HG02970 (cell line): Measurements from ENCODE around the gene ADAM10.

Experiments
- ATAC-seq: cut with Tn5 transposase; IDR thresholded peaks from one replicate; pipeline ENCODE4 v1.9.1; 2021; ENCODE audit warnings: mild to moderate bottlenecking, moderate library complexity, moderate number of reproducible peaks; ENCODE audit not compliant: unreplicated experiment, low FRiP score

Gene ADAM10

GRCh38 chr15:58724466-58724865 lies 25.0 kb downstream of the ADAM10 start:
- peak; percentile 63 for ATAC-seq

- no peak for ATAC-seq
Observed at GRCh38 chr15:58717357-58717756, 32.1 kb downstream of the ADAM10 start.

DNA sequence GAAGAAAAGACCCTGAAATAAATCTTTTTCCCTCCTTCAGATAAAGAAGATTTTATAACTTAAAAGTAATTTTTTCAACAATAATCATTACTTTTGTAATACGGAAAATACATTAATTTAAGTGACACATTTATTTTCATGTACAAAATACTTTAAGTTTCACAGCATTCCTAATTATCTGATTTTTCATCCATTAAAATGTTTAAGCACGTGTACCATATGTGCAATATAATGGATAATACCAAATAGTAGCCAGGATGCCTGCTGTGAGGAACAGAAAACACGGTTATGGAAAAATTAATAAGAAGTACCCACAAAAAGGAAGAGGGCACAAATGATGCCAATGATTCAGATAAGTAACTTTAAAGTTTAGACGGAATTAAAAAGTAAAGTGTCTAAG lies 33.5 kb downstream of the ADAM10 start:
- ATAC-seq = no peak

DNA sequence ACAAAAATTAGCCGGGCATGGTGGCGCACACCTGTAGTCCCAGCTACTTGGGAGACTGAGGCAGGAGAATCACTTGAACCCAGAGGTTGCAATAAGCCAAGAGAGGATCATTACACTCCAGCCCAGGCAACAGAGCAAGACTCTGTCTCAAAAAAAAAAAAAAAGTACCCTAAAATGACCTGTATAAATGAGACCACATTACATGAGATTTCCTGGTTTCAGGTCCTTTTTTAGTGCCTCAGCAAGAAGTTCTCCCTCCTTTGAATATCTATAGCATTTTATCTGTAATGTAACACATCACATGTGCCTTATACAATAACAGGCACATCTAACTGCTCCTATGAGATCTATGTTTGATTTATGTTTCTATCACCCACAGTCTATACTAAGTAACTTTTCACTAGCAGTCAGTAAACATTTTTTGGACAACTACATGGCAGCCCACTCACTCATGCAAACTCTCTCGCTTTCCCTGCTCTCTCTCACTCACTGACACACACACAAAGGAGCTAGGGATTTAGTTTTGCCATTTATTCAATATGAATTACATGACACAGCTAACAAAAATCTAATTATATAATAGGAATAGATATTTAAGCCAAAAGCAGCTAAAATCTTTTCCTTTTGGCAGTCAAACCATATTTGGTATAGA lies 34.1 kb downstream of the ADAM10 start:
- no peak for ATAC-seq

GRCh38 chr15:58710701-58711100 lies 38.8 kb downstream of the ADAM10 start:
- ATAC-seq = no peak

DNA sequence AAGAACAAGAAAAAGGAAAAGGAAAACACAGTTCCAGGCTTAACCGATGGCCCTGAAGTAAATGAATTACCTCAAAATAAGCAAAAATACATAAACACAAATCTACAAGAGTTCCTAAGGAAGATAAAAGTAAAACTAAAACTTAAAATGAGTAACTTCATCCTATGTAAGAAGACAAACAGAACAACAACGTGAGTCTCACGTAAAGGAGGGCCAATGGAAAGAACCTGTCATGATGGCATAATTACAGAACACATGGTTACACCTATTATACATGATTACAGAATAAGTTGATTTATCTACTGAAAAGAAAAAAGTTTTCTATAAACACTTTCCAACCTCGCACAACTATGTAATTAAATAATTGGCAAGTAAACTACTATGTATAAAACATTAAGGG lies 42.1 kb downstream of the ADAM10 start:
- no peak for ATAC-seq

GRCh38 chr15:58705105-58705504 lies 44.4 kb downstream of the ADAM10 start:
- no peak for ATAC-seq

- no peak for ATAC-seq
Observed at GRCh38 chr15:58704155-58704865, 45.2 kb downstream of the ADAM10 start.

GRCh38 chr15:58703610-58704009 lies 45.9 kb downstream of the ADAM10 start:
- ATAC-seq = no peak

- no peak for ATAC-seq
Observed at GRCh38 chr15:58702233-58702632, 47.3 kb downstream of the ADAM10 start.

DNA sequence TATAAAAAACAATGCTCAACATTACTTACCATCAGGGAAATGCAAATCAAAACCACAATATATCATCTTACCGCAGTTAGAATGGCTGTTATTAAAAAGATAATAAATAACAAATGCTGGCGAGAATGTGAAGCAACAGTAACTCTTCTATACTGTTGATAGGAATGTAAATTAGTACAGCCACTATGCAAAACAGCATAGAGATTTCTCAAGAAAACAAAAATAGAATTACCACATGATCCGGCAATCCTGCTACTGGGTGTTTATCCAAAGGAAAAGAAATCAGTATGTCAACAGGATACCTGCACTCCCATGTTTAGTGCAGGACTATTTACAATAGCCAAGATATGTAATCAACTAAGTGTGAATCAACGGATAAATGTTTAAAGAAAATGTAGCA lies 48.1 kb downstream of the ADAM10 start:
- ATAC-seq = no peak

DNA sequence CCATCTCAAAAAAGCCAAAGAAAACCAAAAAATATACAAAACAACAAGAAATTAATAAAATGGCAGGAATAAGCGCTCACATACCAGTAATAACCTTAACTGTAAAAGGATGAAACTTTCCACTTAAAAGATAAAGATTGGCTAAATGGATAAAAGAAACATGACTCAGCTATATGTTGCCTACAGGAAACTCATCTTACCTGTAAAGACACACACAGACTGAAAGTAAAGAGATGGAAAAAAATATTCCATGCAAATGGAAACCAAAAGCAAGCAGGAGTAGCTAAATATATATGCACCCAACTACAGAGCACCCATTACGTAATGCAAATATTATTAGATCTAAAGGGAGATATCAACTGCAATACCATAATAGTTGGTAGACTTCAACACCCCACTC lies 49.7 kb downstream of the ADAM10 start:
- no peak for ATAC-seq

- ATAC-seq = no peak
Observed at GRCh38 chr15:58698887-58699641, 50.4 kb downstream of the ADAM10 start.

DNA sequence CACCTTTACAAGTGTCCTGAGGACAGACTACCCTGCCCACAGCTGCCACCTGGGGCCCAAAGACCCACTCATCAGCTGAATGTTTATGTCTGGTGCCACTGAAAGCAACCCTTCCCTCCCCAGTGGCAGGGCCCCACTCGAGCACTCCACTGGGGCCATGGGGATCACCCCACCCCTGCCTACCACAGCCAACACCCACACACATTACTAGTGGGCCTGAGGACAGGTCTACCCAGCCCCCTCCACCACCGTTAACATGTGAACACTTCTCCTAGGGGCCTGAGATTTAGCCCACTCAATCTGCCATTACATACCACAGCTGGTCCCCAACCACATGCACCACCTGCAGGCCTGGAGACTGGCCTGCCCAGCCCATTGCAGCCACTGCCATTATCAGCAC lies 52.3 kb downstream of the ADAM10 start:
- ATAC-seq = no peak

- ATAC-seq = no peak
Observed at GRCh38 chr15:58696738-58697137, 52.8 kb downstream of the ADAM10 start.

DNA sequence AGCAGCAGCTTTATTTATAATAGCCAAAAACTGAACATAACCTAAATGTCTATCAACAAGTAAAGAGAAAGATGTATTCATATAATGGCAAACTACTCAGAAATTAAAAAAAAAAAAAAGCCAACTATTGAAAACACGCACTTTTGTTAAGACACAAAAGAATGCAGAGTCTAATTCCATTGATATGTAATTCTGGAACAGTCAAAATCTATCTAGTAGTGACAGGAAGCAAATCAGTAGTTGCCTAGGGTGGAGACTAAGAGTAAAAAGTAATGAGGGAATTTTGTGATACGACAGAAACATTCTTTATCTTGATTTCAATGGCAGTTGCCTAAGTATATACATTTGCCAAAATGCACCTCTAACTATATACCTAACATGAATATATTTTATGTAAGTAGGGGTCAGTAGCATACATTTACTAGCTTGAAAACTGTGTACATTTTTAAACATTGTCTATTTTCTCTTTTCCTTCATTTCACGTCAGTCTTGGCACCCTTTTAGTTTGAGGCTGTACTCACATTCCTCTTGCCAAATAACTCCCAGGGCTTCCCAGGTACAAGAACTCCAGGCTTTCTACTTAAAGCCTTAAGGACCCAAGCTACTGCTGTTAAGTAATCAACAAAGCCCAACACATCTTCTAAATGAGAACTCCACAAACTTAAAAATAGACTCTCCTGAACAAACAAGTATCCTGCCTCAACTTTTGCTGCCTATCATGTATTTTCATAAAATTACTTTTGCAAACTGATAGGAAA lies 54.7 kb downstream of the ADAM10 start:
- ATAC-seq = no peak

DNA sequence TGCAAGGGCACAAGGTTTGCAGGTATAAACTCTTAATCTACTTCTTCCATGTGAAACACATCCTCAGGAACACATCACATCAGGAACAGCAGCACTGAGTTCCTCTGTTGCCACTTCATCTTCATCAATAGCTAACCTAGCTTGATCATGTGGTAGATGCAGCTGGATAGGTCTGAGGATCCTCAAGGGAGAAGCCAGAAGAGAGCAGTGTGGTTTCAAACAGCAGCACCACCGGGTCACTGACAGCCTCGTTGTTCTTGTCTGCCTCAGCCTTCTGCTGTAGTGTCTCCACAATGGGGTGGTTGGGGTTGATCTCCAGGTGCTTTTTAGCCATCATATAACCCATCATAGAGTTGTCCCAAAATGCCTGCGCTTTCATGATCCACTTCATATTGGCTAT lies 58.8 kb downstream of the ADAM10 start:
- no peak for ATAC-seq

DNA sequence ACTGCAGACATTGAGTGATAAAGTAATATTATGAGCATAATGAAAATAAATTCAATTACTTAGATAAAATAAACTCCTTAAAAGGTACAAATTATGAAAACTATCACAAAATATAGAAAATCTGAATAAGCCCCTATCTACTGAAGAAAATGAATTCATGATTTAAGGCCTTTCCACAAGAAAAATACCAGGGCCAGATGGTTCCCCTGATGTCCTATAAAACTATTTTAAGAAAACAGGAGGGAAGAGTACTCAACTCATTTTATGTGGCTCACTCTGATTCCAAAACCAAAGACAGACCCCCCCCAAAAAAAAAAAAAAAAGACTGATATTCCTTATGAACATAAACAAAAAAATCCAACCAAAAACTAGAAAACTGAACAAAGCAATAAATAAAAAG lies 59.9 kb downstream of the ADAM10 start:
- no peak for ATAC-seq

- ATAC-seq = no peak
Observed at GRCh38 chr15:58686286-58686685, 63.2 kb downstream of the ADAM10 start.

- ATAC-seq = no peak
Observed at GRCh38 chr15:58684751-58685150, 64.8 kb downstream of the ADAM10 start.
